NT2/D1 (cell line): ENCODE measurements around the gene TRIM59.

ENCODE experiments used
- SUZ12 ChIP-seq: IDR thresholded peaks from 2 replicates; pipeline ENCODE4 v1.6.1; 2011; ENCODE audit not compliant: insufficient read length, insufficient read depth; ENCODE audit errors: extremely low read depth
- YY1 ChIP-seq: IDR thresholded peaks from 2 replicates; pipeline ENCODE4 v1.6.1; 2011; ENCODE audit not compliant: insufficient read length, insufficient read depth
- ZNF274 ChIP-seq: IDR thresholded peaks from 2 replicates; pipeline ENCODE4 v1.6.1; 2011; ENCODE audit warnings: mild to moderate bottlenecking, low read depth, low read length

DNA sequence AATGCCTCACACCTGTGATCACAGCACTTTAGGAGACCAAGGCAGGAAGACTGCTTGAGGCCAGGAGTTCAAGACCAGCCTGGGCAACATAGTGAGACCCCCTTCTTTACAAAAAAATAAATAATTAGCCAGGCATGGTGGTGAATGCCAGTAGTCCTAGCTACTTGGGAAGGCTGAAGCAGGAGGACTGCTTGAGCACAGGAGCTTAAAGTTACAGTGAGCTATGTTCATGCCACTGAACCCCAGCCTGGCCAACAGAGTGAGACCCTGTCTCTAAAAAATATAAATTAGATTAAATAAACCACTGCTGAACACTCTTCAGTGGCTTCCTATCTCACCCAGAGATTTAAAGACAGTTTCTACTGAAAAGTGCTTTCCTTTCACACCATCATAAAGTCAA, 56.8 kb downstream of the TRIM59 start:
- TF ChIP-seq SUZ12 (no peak), ZNF274 (no peak), YY1 (no peak)
